ENCODE data around the gene PPP1R7. TPM values are rescaled to one million over a fixed set of nuclear protein-coding genes. Genes with fewer than 3 reads are reported as not detected.

The PPP1R7 gene
- total and polyA plus RNA-seq, 2 experiments from 2014 or later: 44.0 to 98.4 TPM

- no peak overlapping the region for H3K27ac ChIP-seq
- DNase-seq (ENCODE audit: low read depth in 1 of 2, low spot score in 1 of 2): no peak
- H3K27me3 ChIP-seq: no peaks in the 10 kb centered on the region
- no peak for TF ChIP-seq CTCF (IDR thresholded peaks at IDR 0.05; ENCODE audit: low read depth, low read length)
- no peaks in the 10 kb centered on the region for H3K9me3 ChIP-seq (ENCODE audit: low read depth)
- H3K36me3 ChIP-seq: no peaks in the 10 kb centered on the region
- no peaks in the 10 kb centered on the region for H3K4me1 ChIP-seq (ENCODE audit: low read depth)
- no peak overlapping the region for H3K4me3 ChIP-seq
These were observed 54.2 kb downstream of the PPP1R7 start for GRCh38 chr2:241204490-241204889.

GRCh38 chr2:241205086-241205485 lies 54.8 kb downstream of the PPP1R7 start:
- no peak overlapping the region for H3K27ac ChIP-seq
- no peaks in the 10 kb centered on the region for H3K9me3 ChIP-seq (ENCODE audit: low read depth)
- no peak for TF ChIP-seq CTCF (IDR thresholded peaks at IDR 0.05; ENCODE audit: low read depth, low read length)
- no peaks in the 10 kb centered on the region for H3K4me1 ChIP-seq (ENCODE audit: low read depth)
- H3K4me3 ChIP-seq: no peak overlapping the region
- no peaks in the 10 kb centered on the region for H3K36me3 ChIP-seq
- no peak for DNase-seq (ENCODE audit: low read depth in 1 of 2, low spot score in 1 of 2)
- H3K27me3 ChIP-seq: no peaks in the 10 kb centered on the region

GRCh38 chr2:241207151-241207550 lies 56.9 kb downstream of the PPP1R7 start:
- TF ChIP-seq CTCF (IDR thresholded peaks at IDR 0.05; ENCODE audit: low read depth, low read length): no peak

DNA sequence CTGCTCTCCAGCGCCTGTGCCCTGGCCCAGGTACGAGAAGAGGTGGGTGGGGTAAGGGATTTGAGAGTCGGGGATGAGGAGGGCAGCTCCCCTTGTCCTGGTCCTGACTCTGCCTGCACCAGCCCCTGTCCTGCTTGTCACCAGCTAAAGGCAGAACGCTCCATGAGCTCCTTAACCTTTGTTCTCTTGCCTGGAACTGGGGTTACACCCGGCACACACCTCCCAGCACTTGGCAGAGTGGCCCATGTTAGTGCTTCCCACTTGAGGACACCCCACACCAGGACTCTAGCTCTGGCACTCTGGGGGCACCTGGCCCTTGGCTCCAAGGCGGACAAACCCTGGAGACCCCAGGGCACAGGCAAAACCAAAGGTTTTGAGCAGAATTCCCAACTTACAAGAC lies 57.4 kb downstream of the PPP1R7 start:
- Histone ChIP-seq H3K36me3 (no peaks in the 10 kb centered on the region), H3K9me3 (ENCODE audit: low read depth) (no peaks in the 10 kb centered on the region), H3K4me1 (ENCODE audit: low read depth) (no peaks in the 10 kb centered on the region), H3K27me3 (no peaks in the 10 kb centered on the region), H3K4me3 (no peak overlapping the region), H3K27ac (no peak overlapping the region)
- DNase-seq (ENCODE audit: low read depth in 1 of 2, low spot score in 1 of 2): no peak
- no peak for TF ChIP-seq CTCF (IDR thresholded peaks at IDR 0.05; ENCODE audit: low read depth, low read length)

More at GRCh38 chr2:241207151-241207550, 56.9 kb downstream of the PPP1R7 start:
- no peak overlapping the region for H3K4me3 ChIP-seq
- H3K9me3 ChIP-seq (ENCODE audit: low read depth): no peaks in the 10 kb centered on the region
- no peaks in the 10 kb centered on the region for H3K36me3 ChIP-seq
- DNase-seq (ENCODE audit: low read depth in 1 of 2, low spot score in 1 of 2): no peak
- no peak overlapping the region for H3K27ac ChIP-seq
- H3K27me3 ChIP-seq: no peaks in the 10 kb centered on the region
- no peaks in the 10 kb centered on the region for H3K4me1 ChIP-seq (ENCODE audit: low read depth)

DNA sequence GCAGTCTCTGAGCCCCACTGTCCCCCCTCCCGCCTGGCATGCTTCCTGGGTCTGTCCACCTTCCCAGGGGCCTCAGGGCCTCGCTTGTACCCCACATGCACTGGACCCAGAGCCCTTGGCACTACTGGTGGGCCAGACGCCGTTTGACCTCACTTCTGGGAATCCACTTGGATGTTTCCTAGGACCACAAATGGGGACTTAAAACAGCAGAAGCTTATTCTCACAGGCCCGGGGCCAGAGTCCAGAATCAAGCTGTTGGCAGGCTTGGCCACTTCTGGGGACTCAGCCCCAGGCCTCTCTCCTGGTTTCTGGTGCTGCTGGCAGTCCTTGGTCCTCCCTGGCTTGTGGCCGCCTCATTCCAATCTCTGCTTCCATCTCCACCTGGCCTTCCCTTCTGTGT lies 57.8 kb downstream of the PPP1R7 start:
- H3K27me3 ChIP-seq: no peaks in the 10 kb centered on the region
- H3K9me3 ChIP-seq (ENCODE audit: low read depth): no peaks in the 10 kb centered on the region
- H3K4me3 ChIP-seq: no peak overlapping the region
- H3K36me3 ChIP-seq: no peaks in the 10 kb centered on the region
- no peaks in the 10 kb centered on the region for H3K4me1 ChIP-seq (ENCODE audit: low read depth)
- H3K27ac ChIP-seq: no peak overlapping the region
- no peak for TF ChIP-seq CTCF (IDR thresholded peaks at IDR 0.05; ENCODE audit: low read depth, low read length)
- DNase-seq (ENCODE audit: low read depth in 1 of 2, low spot score in 1 of 2): no peak

GRCh38 chr2:241209271-241209670 lies 59.0 kb downstream of the PPP1R7 start:
- H3K9me3 ChIP-seq (ENCODE audit: low read depth): no peaks in the 10 kb centered on the region
- DNase-seq (ENCODE audit: low read depth in 1 of 2, low spot score in 1 of 2): no peak
- no peak for TF ChIP-seq CTCF (IDR thresholded peaks at IDR 0.05; ENCODE audit: low read depth, low read length)
- H3K27me3 ChIP-seq: no peaks in the 10 kb centered on the region
- no peak overlapping the region for H3K27ac ChIP-seq
- no peaks in the 10 kb centered on the region for H3K4me1 ChIP-seq (ENCODE audit: low read depth)
- no peaks in the 10 kb centered on the region for H3K36me3 ChIP-seq
- H3K4me3 ChIP-seq: no peak overlapping the region

Measured in cardiac muscle cell (in vitro differentiated cells and primary cell).